Subcutaneous preadipocyte (primary cell): ENCODE results near the gene MTG2. TPM values are rescaled to one million over a fixed set of nuclear protein-coding genes. Genes with fewer than 3 reads are reported as not detected.

Experiments used
- total RNA-seq: library from RNA; depleted of rRNA; stranded (reverse); fragments of >200 nt; gene quantifications from 2 replicates; pipeline ENCODE4 v1.2.3, GENCODE V29; 2012

MTG2 gene
- total RNA-seq: 15.8 and 24.0 TPM in 2 replicates

GRCh38 chr20:62182469-62183425 is at the start of gene MTG2:
Gene MTG2, plus strand, starts transcription at chr20:62183028. Its CDS starts 10,393 bp downstream, at chr20:62193421.

GRCh38 chr20:62143081-62143956 is 39.5 kb upstream of the MTG2 start, which contains the start of the genes PSMA7 and SS18L1:
Gene PSMA7, minus strand, starts transcription at chr20:62143394. Its CDS starts 91 bp downstream, at chr20:62143303.
Gene SS18L1, plus strand, starts transcription at chr20:62143769. Its CDS starts 52 bp downstream, at chr20:62143821.

DNA sequence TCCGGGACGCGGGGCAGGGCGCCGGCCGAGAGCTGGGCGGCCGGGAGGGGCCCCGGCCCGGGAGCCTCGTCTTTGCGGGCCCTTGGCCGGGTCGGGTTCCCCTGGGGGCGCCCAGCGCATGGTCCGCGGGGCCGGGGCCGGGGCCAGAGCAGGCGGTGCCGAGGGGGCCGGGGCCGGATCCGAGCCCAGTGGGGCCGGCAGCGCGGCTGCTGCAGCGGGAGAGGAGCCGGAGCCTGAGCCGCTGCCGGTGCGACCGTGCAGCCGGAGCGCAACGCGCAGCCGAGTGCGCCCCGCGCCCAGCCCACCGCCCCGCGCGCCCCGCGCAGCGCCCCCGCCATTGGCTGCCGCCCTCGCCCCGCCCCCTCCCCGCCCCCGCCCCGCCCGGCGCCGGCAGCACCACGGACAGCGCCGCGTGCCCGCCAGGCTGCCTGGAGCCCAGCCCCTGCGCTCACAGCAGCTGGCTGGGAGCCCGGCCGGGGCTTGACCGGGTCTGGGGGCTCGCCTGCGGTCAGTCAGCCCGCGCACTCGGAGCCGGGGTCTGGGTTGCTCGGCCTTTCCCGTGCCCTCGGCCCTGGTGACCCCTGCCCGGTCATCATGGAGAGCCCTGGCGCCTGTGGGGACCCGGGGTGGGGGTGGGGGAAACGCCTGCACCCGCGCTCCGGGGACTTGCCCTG is 37.3 kb downstream of the MTG2 start, which contains the start of gene HRH3:
Gene HRH3, minus strand, starts transcription at position 287 of the 674 bp plus-strand sequence. CDS start 308 bp downstream, outside the sequence.

DNA sequence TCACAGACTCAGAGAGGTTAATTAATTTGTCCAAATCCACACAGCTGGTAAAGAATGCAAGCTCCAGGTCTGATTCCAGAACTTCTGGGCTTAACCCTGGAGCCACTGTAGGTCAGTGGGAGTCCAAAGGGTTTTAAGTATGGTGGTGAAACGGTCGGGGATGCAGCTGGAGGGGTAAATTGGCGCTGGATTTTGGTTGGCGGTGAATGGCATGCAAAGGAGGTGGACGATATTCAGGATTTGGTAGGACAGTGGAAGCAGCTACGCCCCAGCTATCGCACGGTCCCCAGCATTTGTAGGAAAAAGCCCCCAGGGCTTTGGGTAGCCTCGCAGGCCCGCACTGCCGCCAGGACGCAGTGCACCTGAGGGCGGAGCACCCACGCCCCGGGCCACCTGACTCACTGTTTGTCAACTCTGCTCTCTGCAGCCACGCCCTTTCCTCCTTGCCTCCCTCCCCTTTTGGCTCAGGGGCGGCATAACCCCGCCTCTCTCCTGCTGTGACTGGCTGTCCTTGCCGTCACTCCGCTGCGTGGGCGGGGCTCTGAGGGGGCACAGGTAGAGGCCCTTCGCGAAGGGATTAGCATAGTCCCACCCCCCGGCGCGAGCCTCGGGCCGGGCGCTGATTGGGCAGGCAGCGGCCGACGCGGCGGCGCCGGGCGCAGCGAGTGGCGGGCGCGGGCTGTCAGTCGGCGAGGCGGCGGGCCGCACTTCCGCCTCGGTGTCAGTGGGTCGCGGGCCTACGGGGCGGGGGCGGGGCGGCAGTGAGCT is 55.2 kb downstream of the MTG2 start, which contains the start of gene OSBPL2:
Gene OSBPL2, plus strand, starts transcription at position 721 of the 768 bp plus-strand sequence. CDS start 17,664 bp downstream, outside the sequence.

Other genes starting within 250 kb of the MTG2 start
- 4.8 and 8.0 TPM in 2 replicates for gene TAF4, start 117.1 kb upstream of the MTG2 start, total RNA-seq
- 32.3 and 34.8 TPM in 2 replicates for gene LSM14B, start 60.6 kb upstream of the MTG2 start, total RNA-seq
- gene PSMA7, start 39.6 kb upstream of the MTG2 start, total RNA-seq: 283 and 322 TPM in 2 replicates
- 12.1 and 14.3 TPM in 2 replicates for gene SS18L1, start 39.3 kb upstream of the MTG2 start, total RNA-seq
- gene HRH3, start 37.2 kb downstream of the MTG2 start, total RNA-seq: not detected in 2 replicates
- gene OSBPL2, start 55.5 kb downstream of the MTG2 start, total RNA-seq: 14.7 and 18.6 TPM in 2 replicates
- 112 and 115 TPM in 2 replicates for gene ADRM1, start 120.0 kb downstream of the MTG2 start, total RNA-seq
- gene LAMA5, start 184.3 kb downstream of the MTG2 start, total RNA-seq: 33.1 and 88.8 TPM in 2 replicates
- gene RPS21, start 204.1 kb downstream of the MTG2 start, total RNA-seq: 347 and 816 TPM in 2 replicates
- gene CABLES2, start 224.3 kb downstream of the MTG2 start, total RNA-seq: 1.1 and 1.6 TPM in 2 replicates
- not detected in 2 replicates for gene RBBP8NL, start 244.5 kb downstream of the MTG2 start, total RNA-seq